Measurements from ENCODE around the gene RABEP2.

- TF ChIP-seq POLR2A (IDR thresholded peaks at IDR 0.05; ENCODE audit: low read length) (no peak), GATA1 (IDR thresholded peaks at IDR 0.05; ENCODE audit: low read depth, low read length) (no peak)
Observed at GRCh38 chr16:28886945-28887344, 38.1 kb downstream of the RABEP2 start.

Data from erythroblast (primary cell).